HEK293T (cell line): ENCODE results near the gene CCDC137.
A peak's percentile ranks its signal among the peaks of the same experiment; 100 is the strongest.

Experiments
- CTCF ChIA-PET: fragments of 350-600 bp; formaldehyde crosslinking; extraction: SDS; loops from one replicate; lab custom pipeline; 2021; ENCODE audit warnings: antibody characterized with exemption, inconsistent platforms; lab: Yijun Ruan, JAX
- POLR2A ChIA-PET: fragments of 350-600 bp; formaldehyde crosslinking; extraction: SDS; loops from one replicate; lab custom pipeline; 2020; ENCODE audit warnings: antibody characterized with exemption, inconsistent platforms; lab: Yijun Ruan, JAX
- DNase-seq: peaks from one replicate; pipeline ENCODE4 v3.0.0; 2012; ENCODE audit warnings: mixed read lengths; ENCODE audit errors: extremely low spot score
- ARNT ChIP-seq: fragments of 450-650 bp; IDR thresholded peaks from 2 replicates; pipeline ENCODE4 v1.6.1; 2017; ENCODE audit warnings: mild to moderate bottlenecking
- BHLHE40 ChIP-seq: fragments of 450-650 bp; IDR thresholded peaks from 2 replicates; pipeline ENCODE4 v1.6.1; 2016; ENCODE audit warnings: mild to moderate bottlenecking, moderate library complexity, borderline replicate concordance
- CTBP1 ChIP-seq: fragments of 450-650 bp; IDR thresholded peaks from 2 replicates; pipeline ENCODE4 v1.6.1; 2016; ENCODE audit warnings: borderline replicate concordance
- ELF4 ChIP-seq: fragments of 450-650 bp; IDR thresholded peaks from 2 replicates; pipeline ENCODE4 v1.6.1; 2017; ENCODE audit warnings: antibody characterized with exemption
- FOXA1 ChIP-seq: fragments of 450-650 bp; IDR thresholded peaks from 2 replicates; pipeline ENCODE4 v1.6.1; 2016; ENCODE audit warnings: mild to moderate bottlenecking
- FOXK2 ChIP-seq: fragments of 450-650 bp; IDR thresholded peaks from 2 replicates; pipeline ENCODE4 v1.6.1; 2016; ENCODE audit warnings: mild to moderate bottlenecking
- FOXM1 ChIP-seq: fragments of 450-650 bp; IDR thresholded peaks from 2 replicates; pipeline ENCODE4 v1.6.1; 2017; ENCODE audit warnings: mild to moderate bottlenecking, borderline replicate concordance
- HDGF ChIP-seq: fragments of 450-650 bp; IDR thresholded peaks from 2 replicates; pipeline ENCODE4 v1.6.1; 2017; ENCODE audit warnings: antibody characterized with exemption, borderline replicate concordance
- L3MBTL2 ChIP-seq: fragments of 450-650 bp; conservative IDR thresholded peaks from 2 replicates; pipeline ENCODE4 v1.6.1; 2016; ENCODE audit warnings: mild to moderate bottlenecking
- LEF1 ChIP-seq: fragments of 450-650 bp; IDR thresholded peaks from 2 replicates; pipeline ENCODE4 v1.6.1; 2017; ENCODE audit warnings: mild to moderate bottlenecking, borderline replicate concordance
- NFRKB ChIP-seq: fragments of 450-650 bp; IDR thresholded peaks from 2 replicates; pipeline ENCODE4 v1.6.1; 2016; ENCODE audit warnings: mild to moderate bottlenecking, moderate library complexity
- PKNOX1 ChIP-seq: fragments of 450-650 bp; IDR thresholded peaks from 2 replicates; pipeline ENCODE4 v1.6.1; 2016
- SP1 ChIP-seq: fragments of 450-650 bp; IDR thresholded peaks from 2 replicates; pipeline ENCODE4 v1.6.1; 2017
- SUZ12 ChIP-seq: fragments of 450-650 bp; IDR thresholded peaks from 2 replicates; pipeline ENCODE4 v1.6.1; 2016; ENCODE audit warnings: mild to moderate bottlenecking
- TARDBP ChIP-seq: fragments of 450-650 bp; IDR thresholded peaks from 2 replicates; pipeline ENCODE4 v1.6.1; 2016
- ZNF384 ChIP-seq: fragments of 450-650 bp; IDR thresholded peaks from 2 replicates; pipeline ENCODE4 v1.6.1; 2016

The CCDC137 gene

GRCh38 chr17:81682565-81683207 lies 16.1 kb downstream of the CCDC137 start:
- ChIA-PET CTCF (interaction anchor here (1.7 kb wide), 1 partner anchor 20 kb away, joined by 5 read pairs; the partner anchor contains the start of gene MRPL12), POLR2A (interaction anchor here (1.2 to 6.2 kb wide), 12 partner anchors 9 to 387 kb away, joined by 3 to 120 read pairs (median 10); partner anchors contain the start of genes CCDC137, CENPX, LRRC45 and MRPL12)
- no peak for DNase-seq
- TF ChIP-seq SUZ12 (no peak), BHLHE40 (no peak), LEF1 (no peak), ARNT (no peak), FOXK2 (no peak), SP1 (no peak), CTBP1 (no peak), HDGF (no peak), TARDBP (no peak), L3MBTL2 (no peak), PKNOX1 (no peak), FOXA1 (no peak), ELF4 (no peak)

- no peak for TF ChIP-seq FOXM1
- no peak for TF ChIP-seq SUZ12
- no peak for TF ChIP-seq NFRKB
- TF ChIP-seq FOXA1, result no peak
- no peak for TF ChIP-seq TARDBP
- no peak for TF ChIP-seq ARNT
- TF ChIP-seq FOXK2, result no peak
- TF ChIP-seq HDGF, result no peak
- no peak for TF ChIP-seq CTBP1
- no peak for TF ChIP-seq L3MBTL2
- TF ChIP-seq ZNF384, result no peak
- no peak for TF ChIP-seq ELF4
- TF ChIP-seq PKNOX1, result no peak
- no peak for TF ChIP-seq BHLHE40
- ChIA-PET CTCF (interaction anchor here (0.9 to 1.7 kb wide), 3 partner anchors 19 to 186 kb away, joined by 3 to 5 read pairs (median 3); partner anchors contain the start of gene MRPL12), POLR2A (interaction anchor here (0.8 to 6.2 kb wide), 15 partner anchors 9 to 388 kb away, joined by 3 to 120 read pairs (median 7); partner anchors contain the start of genes CCDC137, CENPX, LRRC45 and MRPL12)
- DNase-seq, result no peak
Measured at GRCh38 chr17:81683208-81683583, 16.7 kb downstream of the CCDC137 start.

- ChIA-PET CTCF (interaction anchor here (0.6 to 1.7 kb wide), 5 partner anchors 19 to 243 kb away, joined by 3 to 5 read pairs (median 3); partner anchors contain the start of gene MRPL12), POLR2A (interaction anchor here (0.6 to 6.2 kb wide), 18 partner anchors 10 to 388 kb away, joined by 3 to 120 read pairs (median 6); partner anchors contain the start of genes CCDC137, CENPX, LRRC45 and MRPL12)
- TF ChIP-seq ELF4 (peak; percentile 93), LEF1 (peak; percentile 71; the same call in 1 of the 2 replicates), FOXK2 (no peak)
- peak; percentile 99 for DNase-seq
Measured at GRCh38 chr17:81683584-81684441, 17.3 kb downstream of the CCDC137 start, which contains the start of the genes ARL16 and HGS. ARL16 (minus strand) TSS chr17:81683797; CDS start chr17:81683753, 44 bp downstream. HGS (plus strand) TSS chr17:81684011; CDS start chr17:81684067, 56 bp downstream.

GRCh38 chr17:81684442-81684911 lies 17.9 kb downstream of the CCDC137 start:
- ChIA-PET POLR2A (interaction anchor here (0.9 to 6.2 kb wide), 10 partner anchors 10 to 242 kb away, joined by 3 to 120 read pairs (median 8); partner anchors contain the start of genes CCDC137, MRPL12, OXLD1 and PDE6G), CTCF (interaction anchor here (0.6 to 1.4 kb wide), 3 partner anchors 18 to 25 kb away, joined by 3 to 4 read pairs (median 3); partner anchors contain the start of gene MRPL12)
- DNase-seq, result no peak
- peak; percentile 99 for TF ChIP-seq L3MBTL2
- TF ChIP-seq PKNOX1, result no peak
- no peak for TF ChIP-seq NFRKB
- no peak for TF ChIP-seq FOXM1
- no peak for TF ChIP-seq TARDBP
- no peak for TF ChIP-seq SP1
- no peak for TF ChIP-seq ELF4

- TF ChIP-seq ARNT (no peak), ZNF384 (no peak), L3MBTL2 (no peak), PKNOX1 (no peak), ELF4 (no peak), NFRKB (no peak), FOXM1 (no peak), CTBP1 (no peak), SP1 (no peak), TARDBP (no peak), SUZ12 (no peak), LEF1 (no peak), HDGF (no peak)
- CTCF ChIA-PET, result interaction anchor here (1.4 kb wide), 1 partner anchor 17 kb away, joined by 4 read pairs; the partner anchor contains the start of gene MRPL12
- POLR2A ChIA-PET, result interaction anchor here (0.9 to 6.2 kb wide), 4 partner anchors 11 to 22 kb away, joined by 3 to 120 read pairs (median 26); partner anchors contain the start of gene MRPL12
- DNase-seq, result no peak
Measured at GRCh38 chr17:81685108-81685507, 18.6 kb downstream of the CCDC137 start.
